ENCODE data around the gene LSAMP.
A peak's percentile ranks its signal among the peaks of the same experiment; 100 is the strongest.

Gene LSAMP

GRCh38 chr3:115783938-115784738 lies 661.1 kb downstream of the LSAMP start:
- Histone ChIP-seq H3K4me3 (ENCODE audit: low read depth, low read length) (peak overlapping the region; percentile 52), H3K4me1 (ENCODE audit: control insufficient read depth, insufficient read depth, low read length) (no peaks in the 10 kb centered on the region), H3K36me3 (ENCODE audit: control insufficient read depth in 2 of 2, insufficient read depth in 1 of 2, low read length in 2 of 2) (no peaks in the 10 kb centered on the region), H3K27ac (ENCODE audit: extremely low read depth, low read depth, low read length) (peak overlapping the region; percentile 86), H3K9me3 (ENCODE audit: control insufficient read depth, insufficient read depth, low read depth, low read length) (no peaks in the 10 kb centered on the region)
- ChIA-PET POLR2A (interaction anchor here (0.7 to 1.4 kb wide), 4 partner anchors 8 to 125 kb away, joined by 3 to 5 read pairs (median 4); no protein-coding TSS in a partner anchor), CTCF (interaction anchor here (0.6 to 2.7 kb wide), 30 partner anchors 9 to 1571 kb away, joined by 3 to 15 read pairs (median 3); no protein-coding TSS in a partner anchor)
- TF ChIP-seq ZNF624 (tag by site-specific recombination; IDR thresholded peaks at IDR 0.05) (no peak), ZNF169 (tag by site-specific recombination; IDR thresholded peaks at IDR 0.05) (no peak), ZNF830 (tag by site-specific recombination; IDR thresholded peaks at IDR 0.05; ENCODE audit: low read depth) (no peak), KLF7 (tag by site-specific recombination; IDR thresholded peaks at IDR 0.05; ENCODE audit: borderline replicate concordance) (peak; percentile 40; the same call in 1 of the 2 replicates), ZNF398 (tag by site-specific recombination; IDR thresholded peaks at IDR 0.05) (peak; percentile 71), ZNF239 (tag by site-specific recombination; IDR thresholded peaks at IDR 0.05) (no peak), GLIS2 (tag by site-specific recombination; IDR thresholded peaks at IDR 0.05) (peak; percentile 89), ZSCAN18 (tag by site-specific recombination; IDR thresholded peaks at IDR 0.05) (0 out of 2 replicates have a peak, but pooled peaks have one; percentile 27), ZNF426 (tag by site-specific recombination; IDR thresholded peaks at IDR 0.05) (no peak), ZNF16 (tag by site-specific recombination; IDR thresholded peaks at IDR 0.05; ENCODE audit: low read depth) (no peak), ZNF10 (tag by site-specific recombination; IDR thresholded peaks at IDR 0.05) (0 out of 2 replicates have a peak, but pooled peaks have one; percentile 23), ZNF335 (tag by site-specific recombination; conservative IDR thresholded peaks at IDR 0.05) (peak; percentile 49), ZFHX2 (tag by site-specific recombination; conservative IDR thresholded peaks at IDR 0.05) (peak; percentile 95), ZIC2 (tag by site-specific recombination; IDR thresholded peaks at IDR 0.05) (peak; percentile 96), ZNF157 (tag by site-specific recombination; IDR thresholded peaks at IDR 0.05) (no peak), ZNF423 (tag by site-specific recombination; IDR thresholded peaks at IDR 0.05) (peak; percentile 81), ZNF449 (tag by site-specific recombination; IDR thresholded peaks at IDR 0.05) (peak; percentile 78)
- TF ChIP-seq, protein P1, sequence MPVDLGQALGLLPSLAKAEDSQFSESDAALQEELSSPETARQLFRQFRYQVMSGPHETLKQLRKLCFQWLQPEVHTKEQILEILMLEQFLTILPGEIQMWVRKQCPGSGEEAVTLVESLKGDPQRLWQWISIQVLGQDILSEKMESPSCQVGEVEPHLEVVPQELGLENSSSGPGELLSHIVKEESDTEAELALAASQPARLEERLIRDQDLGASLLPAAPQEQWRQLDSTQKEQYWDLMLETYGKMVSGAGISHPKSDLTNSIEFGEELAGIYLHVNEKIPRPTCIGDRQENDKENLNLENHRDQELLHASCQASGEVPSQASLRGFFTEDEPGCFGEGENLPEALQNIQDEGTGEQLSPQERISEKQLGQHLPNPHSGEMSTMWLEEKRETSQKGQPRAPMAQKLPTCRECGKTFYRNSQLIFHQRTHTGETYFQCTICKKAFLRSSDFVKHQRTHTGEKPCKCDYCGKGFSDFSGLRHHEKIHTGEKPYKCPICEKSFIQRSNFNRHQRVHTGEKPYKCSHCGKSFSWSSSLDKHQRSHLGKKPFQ (tag by site-specific recombination; IDR thresholded peaks at IDR 0.05): no peak
- TF ChIP-seq, protein P2, sequence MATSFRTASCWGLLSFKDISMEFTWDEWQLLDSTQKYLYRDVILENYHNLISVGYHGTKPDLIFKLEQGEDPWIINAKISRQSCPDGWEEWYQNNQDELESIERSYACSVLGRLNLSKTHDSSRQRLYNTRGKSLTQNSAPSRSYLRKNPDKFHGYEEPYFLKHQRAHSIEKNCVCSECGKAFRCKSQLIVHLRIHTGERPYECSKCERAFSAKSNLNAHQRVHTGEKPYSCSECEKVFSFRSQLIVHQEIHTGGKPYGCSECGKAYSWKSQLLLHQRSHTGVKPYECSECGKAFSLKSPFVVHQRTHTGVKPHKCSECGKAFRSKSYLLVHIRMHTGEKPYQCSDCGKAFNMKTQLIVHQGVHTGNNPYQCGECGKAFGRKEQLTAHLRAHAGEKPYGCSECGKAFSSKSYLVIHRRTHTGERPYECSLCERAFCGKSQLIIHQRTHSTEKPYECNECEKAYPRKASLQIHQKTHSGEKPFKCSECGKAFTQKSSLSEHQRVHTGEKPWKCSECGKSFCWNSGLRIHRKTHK (tag by site-specific recombination; IDR thresholded peaks at IDR 0.05): no peak
- TF ChIP-seq, protein P3, sequence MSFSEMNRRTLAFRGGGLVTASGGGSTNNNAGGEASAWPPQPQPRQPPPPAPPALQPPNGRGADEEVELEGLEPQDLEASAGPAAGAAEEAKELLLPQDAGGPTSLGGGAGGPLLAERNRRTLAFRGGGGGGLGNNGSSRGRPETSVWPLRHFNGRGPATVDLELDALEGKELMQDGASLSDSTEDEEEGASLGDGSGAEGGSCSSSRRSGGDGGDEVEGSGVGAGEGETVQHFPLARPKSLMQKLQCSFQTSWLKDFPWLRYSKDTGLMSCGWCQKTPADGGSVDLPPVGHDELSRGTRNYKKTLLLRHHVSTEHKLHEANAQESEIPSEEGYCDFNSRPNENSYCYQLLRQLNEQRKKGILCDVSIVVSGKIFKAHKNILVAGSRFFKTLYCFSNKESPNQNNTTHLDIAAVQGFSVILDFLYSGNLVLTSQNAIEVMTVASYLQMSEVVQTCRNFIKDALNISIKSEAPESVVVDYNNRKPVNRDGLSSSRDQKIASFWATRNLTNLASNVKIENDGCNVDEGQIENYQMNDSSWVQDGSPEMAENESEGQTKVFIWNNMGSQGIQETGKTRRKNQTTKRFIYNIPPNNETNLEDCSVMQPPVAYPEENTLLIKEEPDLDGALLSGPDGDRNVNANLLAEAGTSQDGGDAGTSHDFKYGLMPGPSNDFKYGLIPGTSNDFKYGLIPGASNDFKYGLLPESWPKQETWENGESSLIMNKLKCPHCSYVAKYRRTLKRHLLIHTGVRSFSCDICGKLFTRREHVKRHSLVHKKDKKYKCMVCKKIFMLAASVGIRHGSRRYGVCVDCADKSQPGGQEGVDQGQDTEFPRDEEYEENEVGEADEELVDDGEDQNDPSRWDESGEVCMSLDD (tag by site-specific recombination; IDR thresholded peaks at IDR 0.05): peak; percentile 76
- TF ChIP-seq, protein P4, sequence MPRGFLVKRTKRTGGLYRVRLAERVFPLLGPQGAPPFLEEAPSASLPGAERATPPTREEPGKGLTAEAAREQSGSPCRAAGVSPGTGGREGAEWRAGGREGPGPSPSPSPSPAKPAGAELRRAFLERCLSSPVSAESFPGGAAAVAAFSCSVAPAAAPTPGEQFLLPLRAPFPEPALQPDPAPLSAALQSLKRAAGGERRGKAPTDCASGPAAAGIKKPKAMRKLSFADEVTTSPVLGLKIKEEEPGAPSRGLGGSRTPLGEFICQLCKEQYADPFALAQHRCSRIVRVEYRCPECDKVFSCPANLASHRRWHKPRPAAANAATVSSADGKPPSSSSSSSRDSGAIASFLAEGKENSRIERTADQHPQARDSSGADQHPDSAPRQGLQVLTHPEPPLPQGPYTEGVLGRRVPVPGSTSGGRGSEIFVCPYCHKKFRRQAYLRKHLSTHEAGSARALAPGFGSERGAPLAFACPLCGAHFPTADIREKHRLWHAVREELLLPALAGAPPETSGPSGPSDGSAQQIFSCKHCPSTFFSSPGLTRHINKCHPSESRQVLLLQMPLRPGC (tag by site-specific recombination; IDR thresholded peaks at IDR 0.05): no peak
- TF ChIP-seq, protein P5, sequence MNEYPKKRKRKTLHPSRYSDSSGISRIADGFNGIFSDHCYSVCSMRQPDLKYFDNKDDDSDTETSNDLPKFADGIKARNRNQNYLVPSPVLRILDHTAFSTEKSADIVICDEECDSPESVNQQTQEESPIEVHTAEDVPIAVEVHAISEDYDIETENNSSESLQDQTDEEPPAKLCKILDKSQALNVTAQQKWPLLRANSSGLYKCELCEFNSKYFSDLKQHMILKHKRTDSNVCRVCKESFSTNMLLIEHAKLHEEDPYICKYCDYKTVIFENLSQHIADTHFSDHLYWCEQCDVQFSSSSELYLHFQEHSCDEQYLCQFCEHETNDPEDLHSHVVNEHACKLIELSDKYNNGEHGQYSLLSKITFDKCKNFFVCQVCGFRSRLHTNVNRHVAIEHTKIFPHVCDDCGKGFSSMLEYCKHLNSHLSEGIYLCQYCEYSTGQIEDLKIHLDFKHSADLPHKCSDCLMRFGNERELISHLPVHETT (tag by site-specific recombination; IDR thresholded peaks at IDR 0.05): 0 out of 2 replicates have a peak, but pooled peaks have one; percentile 7
